Esophagus muscularis mucosa (tissue), 4 donors: ENCODE measurements around the gene BMP6.

Experiments used
- CTCF ChIP-seq, 3 experiments: fragments of 200-600 bp in 2 of 3; fragments of 450-650 bp in 1 of 3; sonication (generic) in 2 of 3; IDR thresholded peaks; one replicate each; pipeline ENCODE4 v1.5.1; 2017 to 2019; ENCODE audit warnings: antibody characterized with exemption in 3 of 3, mild to moderate bottlenecking in 2 of 3, moderate library complexity in 1 of 3
- EP300 ChIP-seq: sonication (generic); formaldehyde crosslinking; IDR thresholded peaks from one replicate; pipeline ENCODE4 v1.6.1; 2017; ENCODE audit warnings: antibody characterized with exemption
- POLR2AphosphoS5 ChIP-seq, 2 donors: sonication (generic); formaldehyde crosslinking; IDR thresholded peaks; one replicate each; pipeline ENCODE4 v1.6.1; 2017; ENCODE audit warnings: antibody characterized with exemption in 2 of 2

DNA sequence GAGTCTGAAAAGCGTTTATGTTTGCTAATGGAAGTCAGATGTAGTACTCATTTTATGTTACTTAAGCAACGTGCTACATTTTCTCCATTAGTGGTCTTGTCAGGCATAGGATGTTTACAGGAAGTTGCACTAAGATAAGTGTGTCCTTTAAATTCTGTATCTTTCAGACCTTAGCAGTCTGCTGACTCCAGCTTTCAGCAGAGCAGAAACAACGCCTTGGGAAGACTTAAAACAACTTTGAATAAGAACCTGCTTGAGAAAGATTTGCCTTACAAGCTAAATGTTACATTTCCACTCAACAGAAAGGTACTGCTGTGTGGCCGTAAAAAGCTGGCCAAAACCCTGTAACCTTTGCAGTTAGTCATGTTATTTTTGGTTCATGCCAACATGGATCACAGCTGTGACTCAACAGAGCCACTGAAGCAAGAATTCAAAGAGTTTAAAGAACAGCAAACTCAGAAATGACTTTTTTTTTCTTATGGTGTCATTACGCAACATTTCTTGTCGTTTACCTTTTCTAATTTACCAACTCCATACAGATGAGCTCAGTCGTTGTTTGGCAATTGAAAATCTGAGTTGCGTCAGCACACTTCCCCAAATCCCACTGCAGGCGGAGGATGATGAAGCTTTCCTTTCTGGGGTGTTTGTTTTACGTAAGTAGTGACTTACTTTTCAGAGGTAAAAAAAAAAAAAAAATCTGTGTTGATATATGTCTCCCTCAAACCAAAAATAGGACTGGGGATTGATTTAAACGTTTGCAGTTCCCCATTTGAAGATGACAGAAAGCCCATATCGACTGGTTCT is 27.9 kb upstream of the BMP6 start:
- TF ChIP-seq CTCF (IDR thresholded peaks at IDR 0.05) (no peak), EP300 (no peak), POLR2AphosphoS5 (IDR thresholded peaks at IDR 0.05) (peak; percentile 18 to 33)
